Ishikawa (cell line): ENCODE data around the gene LHFPL2.

Experiments used
- CEBPB ChIP-seq: IDR thresholded peaks from 2 replicates; pipeline ENCODE4 v1.6.1; 2012
- CREB1 ChIP-seq: IDR thresholded peaks from 2 replicates; pipeline ENCODE4 v1.6.1; 2012; ENCODE audit warnings: low read depth
- EGR1 ChIP-seq: IDR thresholded peaks from 2 replicates; pipeline ENCODE4 v1.6.1; 2012
- EP300 ChIP-seq: IDR thresholded peaks from 2 replicates; pipeline ENCODE4 v1.6.1; 2012; ENCODE audit warnings: borderline replicate concordance
- FOXM1 ChIP-seq: IDR thresholded peaks from 2 replicates; pipeline ENCODE4 v1.6.1; 2012; ENCODE audit warnings: low read depth, borderline replicate concordance
- MAX ChIP-seq: IDR thresholded peaks from 2 replicates; pipeline ENCODE4 v1.6.1; 2012
- NFIC ChIP-seq: IDR thresholded peaks from 2 replicates; pipeline ENCODE4 v1.6.1; 2012
- RAD21 ChIP-seq: IDR thresholded peaks from 2 replicates; pipeline ENCODE4 v1.6.1; 2012; ENCODE audit warnings: low read depth
- REST ChIP-seq: IDR thresholded peaks from 2 replicates; pipeline ENCODE4 v1.6.1; 2012; ENCODE audit warnings: low read depth, mild to moderate bottlenecking
- TAF1 ChIP-seq: IDR thresholded peaks from 2 replicates; pipeline ENCODE4 v1.6.1; 2012; ENCODE audit warnings: low read depth, mild to moderate bottlenecking
- TCF12 ChIP-seq: IDR thresholded peaks from 2 replicates; pipeline ENCODE4 v1.6.1; 2012; ENCODE audit warnings: low read depth
- TEAD4 ChIP-seq: IDR thresholded peaks from 2 replicates; pipeline ENCODE4 v1.6.1; 2012
- YY1 ChIP-seq: IDR thresholded peaks from 2 replicates; pipeline ENCODE4 v1.6.1; 2012; ENCODE audit warnings: low read depth
- ZBTB7A ChIP-seq: IDR thresholded peaks from 2 replicates; pipeline ENCODE4 v1.6.1; 2012; ENCODE audit warnings: low read depth
- TF ChIP-seq, protein P1 (sequence below): IDR thresholded peaks from 2 replicates; pipeline ENCODE4 v1.6.1; 2012

Gene LHFPL2

DNA sequence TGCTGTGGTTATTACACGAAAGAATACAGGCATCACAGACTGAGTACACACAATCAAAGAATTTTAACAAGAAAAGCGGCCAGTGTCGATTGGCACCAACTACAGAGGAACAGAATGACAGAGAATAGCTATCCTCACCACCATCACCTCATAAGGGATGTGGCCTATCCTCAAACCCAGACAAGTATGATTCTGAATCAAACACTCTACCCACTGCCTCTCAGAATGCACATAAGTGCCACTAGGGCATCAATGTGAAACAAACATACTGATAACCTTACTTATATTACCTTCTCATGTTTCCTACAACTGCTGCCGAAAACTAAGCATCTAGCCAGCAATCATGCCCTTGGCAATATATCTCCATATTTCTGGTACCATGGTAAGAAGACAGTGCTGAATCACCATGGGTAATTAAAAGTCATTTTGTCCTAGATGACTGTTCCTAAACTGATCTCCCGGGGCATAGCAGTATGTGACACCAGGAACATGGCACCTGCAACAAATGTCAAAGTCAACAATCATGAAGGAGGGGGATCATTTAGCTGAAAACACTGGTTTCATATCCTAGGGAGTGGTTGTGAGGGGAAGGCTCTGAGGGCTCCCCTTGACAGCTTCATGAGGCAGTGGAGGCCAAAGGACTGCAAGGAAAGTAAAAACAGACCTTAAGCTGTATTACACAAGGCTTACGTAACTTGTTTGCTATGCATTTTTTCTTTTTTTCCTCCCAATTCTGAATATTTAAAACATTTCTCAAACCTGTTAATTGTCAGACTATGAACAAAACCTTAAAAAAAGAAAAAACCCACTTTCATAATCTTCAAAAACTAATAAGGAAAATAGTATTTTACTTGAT is 88.3 kb downstream of the LHFPL2 start:
- no peak for TF ChIP-seq TCF12
- no peak for TF ChIP-seq CREB1
- TF ChIP-seq MAX, result no peak
- no peak for TF ChIP-seq NFIC
- no peak for TF ChIP-seq REST
- no peak for TF ChIP-seq YY1
- no peak for TF ChIP-seq TEAD4
- no peak for TF ChIP-seq EGR1
- TF ChIP-seq ZBTB7A, result no peak
- TF ChIP-seq TAF1, result no peak
- no peak for TF ChIP-seq RAD21
- no peak for TF ChIP-seq FOXM1
- no peak for TF ChIP-seq EP300
- TF ChIP-seq CEBPB, result no peak
- TF ChIP-seq, protein P1, sequence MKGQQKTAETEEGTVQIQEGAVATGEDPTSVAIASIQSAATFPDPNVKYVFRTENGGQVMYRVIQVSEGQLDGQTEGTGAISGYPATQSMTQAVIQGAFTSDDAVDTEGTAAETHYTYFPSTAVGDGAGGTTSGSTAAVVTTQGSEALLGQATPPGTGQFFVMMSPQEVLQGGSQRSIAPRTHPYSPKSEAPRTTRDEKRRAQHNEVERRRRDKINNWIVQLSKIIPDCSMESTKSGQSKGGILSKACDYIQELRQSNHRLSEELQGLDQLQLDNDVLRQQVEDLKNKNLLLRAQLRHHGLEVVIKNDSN, result no peak

GRCh38 chr5:78557601-78558000 is 91.0 kb downstream of the LHFPL2 start:
- TF ChIP-seq TEAD4 (no peak), NFIC (no peak), EGR1 (no peak), RAD21 (no peak), FOXM1 (no peak), MAX (no peak), CEBPB (no peak), ZBTB7A (no peak), REST (no peak), TAF1 (no peak), YY1 (no peak), EP300 (no peak), CREB1 (no peak), TCF12 (no peak)
- TF ChIP-seq, protein P1, result no peak

- TF ChIP-seq EP300 (no peak), RAD21 (peak; percentile 14; the same call in 1 of the 2 replicates), YY1 (no peak), TEAD4 (no peak)
- TF ChIP-seq, protein P1, result no peak
These were observed 92.7 kb downstream of the LHFPL2 start for GRCh38 chr5:78555870-78556269.

- TF ChIP-seq MAX (no peak), TCF12 (no peak), YY1 (no peak), FOXM1 (no peak), CREB1 (no peak), EGR1 (no peak), TAF1 (no peak), REST (no peak), ZBTB7A (no peak), NFIC (no peak), TEAD4 (no peak), RAD21 (no peak), EP300 (no peak), CEBPB (no peak)
- TF ChIP-seq, protein P1, result no peak
These were observed 93.9 kb downstream of the LHFPL2 start for GRCh38 chr5:78554670-78555069.
